AG08396 (cell line): ENCODE data around the gene RIN1.
A peak's percentile ranks its signal among the peaks of the same experiment; 100 is the strongest.

ENCODE experiments used
- DNase-seq: peaks from one replicate; pipeline ENCODE4 v3.0.0; 2012; ENCODE audit warnings: low spot score, mixed read lengths

The RIN1 gene

GRCh38 chr11:66282468-66283455, 53.5 kb downstream of the RIN1 start:
- peak; percentile 98 for DNase-seq
